ENCODE results near the gene PFKP. TPM values are rescaled to one million over a fixed set of nuclear protein-coding genes. Genes with fewer than 3 reads are reported as not detected.

The PFKP gene
- polyA plus RNA-seq (2013, experiment 1 of 2): 43.2 TPM
- polyA plus RNA-seq (2013, experiment 2 of 2): 46.8 TPM

- Histone ChIP-seq H3K9ac (ENCODE audit: low read length) (peak within 1 kb of the TSS; percentile 86), H3K79me1 (ENCODE audit: low read length) (peaks cover 8% of the 10 kb centered on the region), H3K4me1 (ENCODE audit: control insufficient read depth, low read depth, low read length) (no peaks in the 10 kb centered on the region), H2BK15ac (replicated peaks; ENCODE audit: low read depth) (no peak within 1 kb of the TSS), H3K79me2 (ENCODE audit: control insufficient read depth, insufficient read depth, low read length) (peaks cover 28% of the 10 kb centered on the region), H3K27ac (ENCODE audit: low read depth, low read length) (peak within 1 kb of the TSS; percentile 6), H2BK5ac (ENCODE audit: low read length) (no peak within 1 kb of the TSS), H3K56ac (ENCODE audit: low read length) (peak within 1 kb of the TSS; percentile 91), H3K27me3 (ENCODE audit: insufficient read depth, low read length, poor library complexity) (no peaks in the 10 kb centered on the region), H4K8ac (ENCODE audit: low read depth, low read length) (peak within 1 kb of the TSS; percentile 28), H3K36me3 (ENCODE audit: control insufficient read depth, insufficient read depth, low read length) (no peaks in the 10 kb centered on the region), H3K23ac (ENCODE audit: low read length) (no peak within 1 kb of the TSS), H2AK5ac (ENCODE audit: low read length) (no peak within 1 kb of the TSS), H3K18ac (ENCODE audit: low read length) (peak within 1 kb of the TSS; percentile 33), H2BK120ac (ENCODE audit: low read depth, low read length) (peak within 1 kb of the TSS; percentile 64), H3K4ac (ENCODE audit: low read depth, low read length) (peak within 1 kb of the TSS; percentile 61), H3K4me2 (ENCODE audit: low read length) (peak within 1 kb of the TSS; percentile 74), H4K5ac (ENCODE audit: low read length) (no peak within 1 kb of the TSS), H3K4me3 (ENCODE audit: low read length) (peak within 1 kb of the TSS; percentile 75)
- no CpG with 5 or more reads among the region's 86 CpGs for WGBS (ENCODE audit: extremely low coverage, insufficient coverage, low lambda C conversion rate)
- no peak for DNase-seq
Measured at GRCh38 chr10:3067118-3067858, at the start of gene PFKP. TSS of gene PFKP (plus strand) at chr10:3067548. CDS start at chr10:3067596, 48 bp downstream.

DNA sequence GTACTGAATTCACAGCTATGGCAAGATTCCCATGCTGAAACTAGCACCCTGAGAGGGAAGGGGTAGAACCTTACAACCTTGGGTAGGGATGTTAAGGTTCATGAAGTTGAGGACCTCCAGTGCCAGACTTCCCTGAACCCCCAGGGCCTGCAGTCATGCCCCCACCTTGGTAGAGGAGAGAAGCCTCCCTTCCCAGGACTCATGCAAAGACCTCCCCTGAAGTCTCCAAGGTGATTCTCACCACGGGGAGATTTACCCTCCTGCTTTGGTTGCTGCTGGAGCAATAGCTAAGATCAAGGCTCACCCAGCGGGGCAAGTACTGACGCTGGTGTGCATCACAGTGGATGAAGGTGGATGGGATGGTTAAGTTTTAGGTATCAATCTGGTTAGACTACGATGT is 49.1 kb upstream of the PFKP start:
- no peak overlapping the region for H2BK15ac ChIP-seq (replicated peaks; ENCODE audit: low read depth)
- H3K18ac ChIP-seq (ENCODE audit: low read length): no peak overlapping the region
- no peak overlapping the region for H2AK5ac ChIP-seq (ENCODE audit: low read length)
- H4K5ac ChIP-seq (ENCODE audit: low read length): no peak overlapping the region
- H3K27me3 ChIP-seq (ENCODE audit: insufficient read depth, low read length, poor library complexity): no peaks in the 10 kb centered on the region
- H3K4me1 ChIP-seq (ENCODE audit: control insufficient read depth, low read depth, low read length): no peaks in the 10 kb centered on the region
- no peak overlapping the region for H4K8ac ChIP-seq (ENCODE audit: low read depth, low read length)
- no peak overlapping the region for H3K23ac ChIP-seq (ENCODE audit: low read length)
- H3K9ac ChIP-seq (ENCODE audit: low read length): no peak overlapping the region
- H3K4ac ChIP-seq (ENCODE audit: low read depth, low read length): no peak overlapping the region
- H3K27ac ChIP-seq (ENCODE audit: low read depth, low read length): no peak overlapping the region
- no peak overlapping the region for H3K4me2 ChIP-seq (ENCODE audit: low read length)
- H2BK5ac ChIP-seq (ENCODE audit: low read length): no peak overlapping the region
- no peaks in the 10 kb centered on the region for H3K36me3 ChIP-seq (ENCODE audit: control insufficient read depth, insufficient read depth, low read length)
- no peaks in the 10 kb centered on the region for H3K79me1 ChIP-seq (ENCODE audit: low read length)
- DNase-seq: no peak
- H3K4me3 ChIP-seq (ENCODE audit: low read length): no peak overlapping the region
- H2BK120ac ChIP-seq (ENCODE audit: low read depth, low read length): no peak overlapping the region
- H3K56ac ChIP-seq (ENCODE audit: low read length): no peak overlapping the region
- H3K79me2 ChIP-seq (ENCODE audit: control insufficient read depth, insufficient read depth, low read length): no peaks in the 10 kb centered on the region
- WGBS (ENCODE audit: extremely low coverage, insufficient coverage, low lambda C conversion rate): no CpG with 5 or more reads among the region's 4 CpGs

- Histone ChIP-seq H3K4me1 (ENCODE audit: control insufficient read depth, low read depth, low read length) (no peaks in the 10 kb centered on the region), H2BK120ac (ENCODE audit: low read depth, low read length) (no peak overlapping the region), H2AK5ac (ENCODE audit: low read length) (no peak overlapping the region), H3K56ac (ENCODE audit: low read length) (no peak overlapping the region), H3K18ac (ENCODE audit: low read length) (no peak overlapping the region), H3K36me3 (ENCODE audit: control insufficient read depth, insufficient read depth, low read length) (no peaks in the 10 kb centered on the region), H3K79me1 (ENCODE audit: low read length) (no peaks in the 10 kb centered on the region), H3K4me3 (ENCODE audit: low read length) (no peak overlapping the region), H3K4me2 (ENCODE audit: low read length) (no peak overlapping the region), H3K4ac (ENCODE audit: low read depth, low read length) (no peak overlapping the region), H3K23ac (ENCODE audit: low read length) (no peak overlapping the region), H3K9ac (ENCODE audit: low read length) (no peak overlapping the region), H3K27ac (ENCODE audit: low read depth, low read length) (no peak overlapping the region), H4K8ac (ENCODE audit: low read depth, low read length) (no peak overlapping the region), H4K5ac (ENCODE audit: low read length) (no peak overlapping the region), H2BK5ac (ENCODE audit: low read length) (no peak overlapping the region), H3K79me2 (ENCODE audit: control insufficient read depth, insufficient read depth, low read length) (no peaks in the 10 kb centered on the region), H2BK15ac (replicated peaks; ENCODE audit: low read depth) (no peak overlapping the region), H3K27me3 (ENCODE audit: insufficient read depth, low read length, poor library complexity) (no peaks in the 10 kb centered on the region)
- WGBS (ENCODE audit: extremely low coverage, insufficient coverage, low lambda C conversion rate): no CpG with 5 or more reads among the region's 15 CpGs
- DNase-seq: no peak
Measured at GRCh38 chr10:3020311-3020710, 47.0 kb upstream of the PFKP start.

DNA sequence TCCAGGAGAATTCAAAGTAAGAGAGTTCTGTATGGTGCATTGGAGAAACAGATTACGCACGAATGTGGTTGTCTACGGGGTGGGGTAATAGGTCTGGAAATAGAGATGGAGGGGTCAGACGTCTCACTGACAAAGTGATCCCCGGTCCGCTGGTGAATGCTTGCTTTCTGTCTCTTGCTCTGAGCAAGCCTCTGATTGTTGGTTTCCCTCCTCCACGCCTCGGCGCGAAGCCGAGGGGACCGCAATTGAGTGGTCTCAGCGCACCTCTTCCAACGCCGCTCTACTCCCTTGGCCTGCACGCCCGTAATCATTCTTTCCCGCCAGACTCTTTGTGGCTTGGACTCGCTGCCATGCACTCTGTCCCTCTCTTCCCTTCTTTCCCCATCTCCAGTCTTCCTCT is 46.5 kb upstream of the PFKP start:
- Histone ChIP-seq H3K9ac (ENCODE audit: low read length) (no peak overlapping the region), H4K8ac (ENCODE audit: low read depth, low read length) (no peak overlapping the region), H3K4me1 (ENCODE audit: control insufficient read depth, low read depth, low read length) (no peaks in the 10 kb centered on the region), H3K4ac (ENCODE audit: low read depth, low read length) (no peak overlapping the region), H3K79me2 (ENCODE audit: control insufficient read depth, insufficient read depth, low read length) (no peaks in the 10 kb centered on the region), H3K27me3 (ENCODE audit: insufficient read depth, low read length, poor library complexity) (no peaks in the 10 kb centered on the region), H2BK120ac (ENCODE audit: low read depth, low read length) (no peak overlapping the region), H3K36me3 (ENCODE audit: control insufficient read depth, insufficient read depth, low read length) (no peaks in the 10 kb centered on the region), H2BK15ac (replicated peaks; ENCODE audit: low read depth) (no peak overlapping the region), H3K23ac (ENCODE audit: low read length) (no peak overlapping the region), H3K27ac (ENCODE audit: low read depth, low read length) (no peak overlapping the region), H3K18ac (ENCODE audit: low read length) (no peak overlapping the region), H3K4me3 (ENCODE audit: low read length) (no peak overlapping the region), H2BK5ac (ENCODE audit: low read length) (no peak overlapping the region), H3K4me2 (ENCODE audit: low read length) (no peak overlapping the region), H3K56ac (ENCODE audit: low read length) (no peak overlapping the region), H3K79me1 (ENCODE audit: low read length) (no peaks in the 10 kb centered on the region), H2AK5ac (ENCODE audit: low read length) (no peak overlapping the region), H4K5ac (ENCODE audit: low read length) (no peak overlapping the region)
- DNase-seq: no peak
- no CpG with 5 or more reads among the region's 19 CpGs for WGBS (ENCODE audit: extremely low coverage, insufficient coverage, low lambda C conversion rate)

GRCh38 chr10:3022027-3022426 is 45.3 kb upstream of the PFKP start:
- DNase-seq: no peak
- H3K4ac ChIP-seq (ENCODE audit: low read depth, low read length): no peak overlapping the region
- no peak overlapping the region for H3K4me2 ChIP-seq (ENCODE audit: low read length)
- H3K27ac ChIP-seq (ENCODE audit: low read depth, low read length): no peak overlapping the region
- H3K23ac ChIP-seq (ENCODE audit: low read length): no peak overlapping the region
- H4K5ac ChIP-seq (ENCODE audit: low read length): no peak overlapping the region
- no peaks in the 10 kb centered on the region for H3K79me1 ChIP-seq (ENCODE audit: low read length)
- no peak overlapping the region for H4K8ac ChIP-seq (ENCODE audit: low read depth, low read length)
- no peaks in the 10 kb centered on the region for H3K79me2 ChIP-seq (ENCODE audit: control insufficient read depth, insufficient read depth, low read length)
- H3K27me3 ChIP-seq (ENCODE audit: insufficient read depth, low read length, poor library complexity): no peaks in the 10 kb centered on the region
- H2BK15ac ChIP-seq (replicated peaks; ENCODE audit: low read depth): no peak overlapping the region
- no peaks in the 10 kb centered on the region for H3K36me3 ChIP-seq (ENCODE audit: control insufficient read depth, insufficient read depth, low read length)
- H3K4me1 ChIP-seq (ENCODE audit: control insufficient read depth, low read depth, low read length): no peaks in the 10 kb centered on the region
- no peak overlapping the region for H3K4me3 ChIP-seq (ENCODE audit: low read length)
- H2BK5ac ChIP-seq (ENCODE audit: low read length): no peak overlapping the region
- no peak overlapping the region for H3K9ac ChIP-seq (ENCODE audit: low read length)
- no peak overlapping the region for H2BK120ac ChIP-seq (ENCODE audit: low read depth, low read length)
- no CpG with 5 or more reads among the region's 3 CpGs for WGBS (ENCODE audit: extremely low coverage, insufficient coverage, low lambda C conversion rate)
- no peak overlapping the region for H3K56ac ChIP-seq (ENCODE audit: low read length)
- no peak overlapping the region for H3K18ac ChIP-seq (ENCODE audit: low read length)
- H2AK5ac ChIP-seq (ENCODE audit: low read length): no peak overlapping the region

- Histone ChIP-seq H3K4me2 (ENCODE audit: low read length) (no peak overlapping the region), H4K5ac (ENCODE audit: low read length) (no peak overlapping the region), H3K4me3 (ENCODE audit: low read length) (no peak overlapping the region), H2BK5ac (ENCODE audit: low read length) (no peak overlapping the region), H3K79me1 (ENCODE audit: low read length) (no peaks in the 10 kb centered on the region), H3K79me2 (ENCODE audit: control insufficient read depth, insufficient read depth, low read length) (no peaks in the 10 kb centered on the region), H3K27ac (ENCODE audit: low read depth, low read length) (no peak overlapping the region), H3K9ac (ENCODE audit: low read length) (no peak overlapping the region), H3K23ac (ENCODE audit: low read length) (no peak overlapping the region), H4K8ac (ENCODE audit: low read depth, low read length) (no peak overlapping the region), H2BK15ac (replicated peaks; ENCODE audit: low read depth) (no peak overlapping the region), H3K4me1 (ENCODE audit: control insufficient read depth, low read depth, low read length) (no peaks in the 10 kb centered on the region), H2BK120ac (ENCODE audit: low read depth, low read length) (no peak overlapping the region), H2AK5ac (ENCODE audit: low read length) (no peak overlapping the region), H3K27me3 (ENCODE audit: insufficient read depth, low read length, poor library complexity) (no peaks in the 10 kb centered on the region), H3K56ac (ENCODE audit: low read length) (no peak overlapping the region), H3K18ac (ENCODE audit: low read length) (no peak overlapping the region), H3K36me3 (ENCODE audit: control insufficient read depth, insufficient read depth, low read length) (no peaks in the 10 kb centered on the region), H3K4ac (ENCODE audit: low read depth, low read length) (no peak overlapping the region)
- no CpG with 5 or more reads among the region's 2 CpGs for WGBS (ENCODE audit: extremely low coverage, insufficient coverage, low lambda C conversion rate)
- DNase-seq: no peak
Measured at GRCh38 chr10:3023892-3024291, 43.5 kb upstream of the PFKP start.
